PC-3 (cell line): Measurements from ENCODE around the gene SPC24.

ENCODE experiments used
- CTCF ChIP-seq: fragments of 300-600 bp; sonication (generic); conservative IDR thresholded peaks from 2 replicates; pipeline ENCODE4 v1.5.1; 2017; ENCODE audit warnings: antibody characterized with exemption, low read depth, mild to moderate bottlenecking, low read length
- EZH2 ChIP-seq: fragments of 300-600 bp; sonication (generic); IDR thresholded peaks from one replicate; pipeline ENCODE4 v1.6.1; 2017; ENCODE audit warnings: antibody characterized with exemption, mild to moderate bottlenecking, low read length; ENCODE audit not compliant: unreplicated experiment
- EZH2phosphoT487 ChIP-seq: fragments of 300-600 bp; sonication (generic); IDR thresholded peaks from 2 replicates; pipeline ENCODE4 v1.6.1; 2018; ENCODE audit warnings: mild to moderate bottlenecking, antibody characterized with exemption, low read length, borderline replicate concordance

GRCh38 chr19:11177592-11177991 is 22.0 kb upstream of the SPC24 start:
- no peak for TF ChIP-seq EZH2
- no peak for TF ChIP-seq CTCF
- no peak for TF ChIP-seq EZH2phosphoT487
